GM21381 (cell line): Measurements from ENCODE around the gene CAPRIN2.

ENCODE experiments used
- ATAC-seq: cut with Tn5 transposase; IDR thresholded peaks from one replicate; pipeline ENCODE4 v1.9.1; 2021; ENCODE audit warnings: mild to moderate bottlenecking, moderate library complexity; ENCODE audit not compliant: unreplicated experiment

The CAPRIN2 gene

DNA sequence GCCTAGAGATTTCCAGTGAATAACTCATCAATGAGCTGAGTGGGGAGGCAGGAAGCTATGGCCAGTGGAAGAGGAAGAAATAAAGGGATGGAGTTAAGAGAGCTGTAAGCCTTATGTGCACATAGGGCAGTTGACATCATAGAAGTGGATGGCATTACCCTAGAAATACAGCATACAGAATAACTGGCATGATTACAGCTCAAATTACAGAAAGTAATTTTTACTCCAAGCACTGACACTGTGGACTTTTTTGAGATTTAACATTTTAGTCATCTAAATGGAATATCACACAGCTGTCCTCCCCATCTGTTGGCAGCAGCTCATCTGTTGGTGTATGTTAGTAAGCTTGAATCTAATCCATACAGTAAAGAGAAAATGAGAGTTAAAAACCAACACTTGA is 53.7 kb downstream of the CAPRIN2 start:
- no peak for ATAC-seq

DNA sequence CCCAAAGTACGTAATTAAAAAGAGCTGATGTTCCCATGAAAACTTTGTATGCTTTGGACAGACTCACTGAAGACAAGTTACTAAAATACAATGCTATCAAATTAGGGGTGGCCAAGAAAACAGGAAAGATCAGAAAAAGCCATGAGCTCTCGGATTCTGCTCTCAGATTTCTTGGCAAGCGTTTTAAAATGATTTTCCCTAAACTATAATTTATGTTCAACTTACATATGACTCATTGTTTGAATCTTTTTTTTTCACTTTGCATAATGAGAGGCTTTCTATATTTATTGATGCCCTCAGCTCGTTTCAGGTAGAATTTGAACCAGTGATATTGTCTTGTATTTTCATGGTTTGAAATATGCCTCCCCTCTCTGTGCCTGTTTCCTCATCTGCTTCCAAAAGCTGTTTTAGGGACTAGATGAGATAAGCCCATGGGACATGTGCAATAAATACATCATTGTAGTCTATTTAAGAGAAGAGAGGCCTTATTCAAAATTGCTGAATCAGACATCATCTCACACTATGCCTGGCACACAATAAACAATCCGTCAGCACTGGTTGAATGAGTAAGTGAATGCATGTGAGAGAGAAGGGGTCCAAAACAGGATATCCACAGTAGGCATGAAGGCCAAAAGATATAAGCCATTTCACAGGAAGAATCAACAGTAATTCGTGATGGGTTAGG is 54.4 kb downstream of the CAPRIN2 start:
- ATAC-seq, result no peak

DNA sequence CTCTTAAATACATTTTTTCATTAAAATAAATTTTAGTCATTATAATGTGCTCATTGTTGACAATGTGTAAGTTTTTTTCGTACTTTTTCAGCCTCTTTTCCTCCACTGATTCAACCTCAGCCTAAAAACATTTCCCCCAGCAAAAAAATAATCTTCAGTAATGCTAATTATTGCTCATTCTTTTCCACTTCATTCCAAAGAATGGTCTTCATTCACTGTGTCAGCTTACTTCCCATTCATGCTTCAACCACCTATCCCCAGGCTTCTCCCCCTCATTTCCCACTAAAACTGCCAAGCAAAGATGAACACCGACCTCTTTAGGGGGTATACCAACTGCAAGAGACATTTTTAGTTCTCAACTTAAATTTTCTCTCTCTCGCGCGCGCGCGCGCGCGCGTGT is 56.4 kb downstream of the CAPRIN2 start:
- ATAC-seq, result no peak

DNA sequence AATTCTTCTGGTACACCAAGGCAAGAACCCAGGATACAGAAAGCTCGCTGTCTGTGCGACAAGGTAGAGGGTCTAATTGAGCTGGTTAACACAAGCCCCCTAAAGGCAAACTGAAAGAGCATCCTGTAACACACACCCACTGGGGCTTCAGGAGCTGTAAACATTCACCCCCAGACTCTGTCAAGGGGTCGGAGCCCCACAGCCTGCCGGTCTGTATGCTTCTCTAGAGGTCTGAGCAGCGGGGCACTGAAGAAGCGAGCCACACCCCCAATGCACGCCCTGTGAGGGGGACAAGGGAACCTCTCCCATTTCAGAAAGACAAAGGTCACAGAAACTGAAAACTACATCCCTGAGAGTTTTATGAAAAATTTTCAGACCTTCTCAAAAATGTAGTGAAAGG is 57.8 kb downstream of the CAPRIN2 start:
- no peak for ATAC-seq

DNA sequence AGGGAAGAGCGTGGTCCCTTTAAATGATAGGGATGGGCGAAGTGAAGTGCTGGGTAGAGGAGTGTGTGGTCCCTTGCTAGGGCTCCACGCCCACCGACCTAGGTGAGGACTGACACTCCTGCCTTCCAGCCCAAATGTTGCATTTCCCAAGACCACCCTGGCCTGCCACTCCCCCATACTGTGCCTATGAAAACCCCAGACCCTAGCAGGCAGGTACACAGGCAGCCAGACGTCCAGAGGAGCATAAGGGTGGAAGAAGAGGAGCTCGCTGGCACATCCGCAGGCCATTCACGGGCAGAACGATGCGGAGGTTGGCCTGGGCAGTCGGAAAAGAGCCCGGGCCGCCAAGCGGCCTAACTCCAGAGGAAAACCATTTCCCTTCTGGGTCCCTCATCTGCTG is 58.3 kb downstream of the CAPRIN2 start:
- no peak for ATAC-seq

DNA sequence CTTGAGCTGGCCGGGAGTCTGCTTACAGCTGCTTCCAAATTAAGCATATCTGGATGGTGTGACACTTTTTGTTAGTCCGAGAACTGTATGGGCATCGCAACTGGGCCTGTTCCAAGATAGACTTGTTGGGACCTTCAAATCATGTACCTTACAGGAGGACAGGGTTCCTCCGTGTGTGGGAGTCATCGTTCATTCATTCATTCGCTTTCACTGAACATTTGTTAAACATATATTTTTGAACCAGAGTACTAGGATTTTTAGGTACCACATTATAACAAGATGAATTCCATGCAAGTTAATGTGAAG is 58.7 kb downstream of the CAPRIN2 start:
- ATAC-seq, result peak; percentile 21

DNA sequence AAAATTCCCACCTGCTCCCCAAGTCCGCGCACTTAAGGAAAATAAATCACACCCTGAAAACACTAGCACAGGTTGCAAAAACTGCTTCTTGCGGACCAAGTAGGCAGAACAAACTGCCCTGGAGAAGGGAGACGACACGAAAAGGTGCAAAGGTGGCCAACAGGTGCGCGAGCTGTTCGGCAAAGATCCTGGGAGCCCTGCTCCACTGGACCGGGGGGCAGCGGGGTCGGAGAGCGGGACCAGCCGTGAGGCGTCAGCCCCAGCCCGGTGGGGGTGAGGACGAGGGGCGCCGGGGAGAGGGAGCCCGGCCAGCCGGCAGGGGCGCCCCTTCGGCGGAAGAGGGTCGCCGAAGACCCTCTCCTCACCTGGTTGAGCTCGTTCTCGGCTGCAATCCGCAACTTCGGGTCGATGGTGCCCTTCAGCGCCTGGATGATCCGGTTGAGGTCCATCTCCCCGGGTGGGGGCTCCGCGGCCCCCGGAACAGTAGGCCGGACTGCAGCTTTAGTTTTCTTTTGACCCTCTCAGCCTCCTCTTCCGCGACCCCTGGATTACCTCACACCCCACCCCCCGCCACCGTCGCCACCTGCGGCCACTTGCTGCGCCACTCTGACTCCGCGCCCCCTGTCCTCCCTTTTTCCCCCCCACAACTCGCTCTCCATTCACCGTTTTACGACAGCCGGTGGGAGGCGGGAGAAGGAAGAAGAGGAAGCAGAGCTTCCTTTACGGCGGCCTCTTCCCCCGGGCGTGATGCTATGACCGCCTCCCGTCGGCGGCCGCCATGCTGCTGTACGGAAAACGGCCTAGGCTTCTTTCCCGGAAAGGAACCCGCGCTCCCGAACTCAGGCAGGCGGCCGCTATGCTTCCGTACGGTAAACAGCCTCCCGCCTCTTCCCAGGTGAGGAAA is 59.3 kb downstream of the CAPRIN2 start, which contains the start of gene IPO8:
IPO8 (minus strand) TSS at position 671 of the 904 bp plus-strand sequence; CDS start at position 449, 222 bp downstream.
- ATAC-seq, result peak; percentile 88

DNA sequence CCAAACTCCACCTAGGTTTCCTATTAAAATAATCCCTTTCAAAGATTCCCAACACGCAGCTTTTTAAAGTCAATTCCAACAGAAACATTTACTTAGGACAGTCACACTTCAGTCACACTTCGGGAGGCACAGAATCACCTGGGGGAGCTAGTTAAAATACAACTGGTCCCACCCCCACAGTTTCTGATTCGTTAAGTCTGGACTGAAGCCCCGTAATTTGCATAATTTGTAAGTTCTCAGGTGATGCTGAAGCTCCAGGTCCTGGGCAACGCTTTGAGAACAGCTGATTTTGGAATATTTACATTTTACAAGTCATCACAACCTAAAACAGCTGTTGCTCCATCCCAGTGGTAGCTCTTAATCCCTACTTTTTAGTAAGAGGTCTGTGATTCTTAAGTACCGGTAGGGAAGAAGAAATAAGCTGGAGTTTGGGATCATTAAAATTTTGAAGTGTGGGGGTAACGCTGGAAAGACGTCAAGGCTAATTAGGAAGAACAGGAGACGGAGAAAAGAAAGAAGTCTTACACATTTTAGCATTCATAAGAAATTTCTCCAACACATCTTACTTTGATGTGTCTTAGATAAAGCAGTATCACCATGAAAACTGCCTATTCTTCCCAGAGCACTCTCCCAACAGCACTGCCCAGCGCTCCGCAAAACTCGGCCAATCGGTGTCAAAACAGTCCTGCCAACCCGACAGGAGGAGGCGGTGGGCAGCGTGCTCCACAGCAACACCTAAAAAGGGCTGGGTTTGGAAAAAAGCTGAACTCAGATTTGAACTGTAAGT is 60.1 kb downstream of the CAPRIN2 start:
- ATAC-seq, result peak; percentile 30

DNA sequence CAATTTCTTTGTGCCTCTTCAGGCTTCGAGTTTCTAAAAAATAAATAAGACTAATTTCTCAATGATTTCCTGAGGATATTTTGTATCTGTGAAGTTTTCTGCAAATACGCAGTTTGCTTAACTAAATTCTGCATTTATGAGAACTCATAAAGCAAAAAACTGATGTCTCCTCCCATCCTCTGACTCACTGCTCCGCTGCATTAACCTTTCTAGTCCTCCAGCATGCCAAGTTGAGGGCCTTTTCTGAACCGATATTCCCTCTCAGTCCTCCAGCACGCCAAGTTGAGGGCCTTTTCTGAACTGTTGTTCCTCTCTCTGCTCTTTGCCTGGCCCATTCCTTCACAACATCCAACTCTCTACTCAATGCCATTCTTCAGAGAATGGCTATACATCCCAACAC is 62.3 kb downstream of the CAPRIN2 start:
- no peak for ATAC-seq

DNA sequence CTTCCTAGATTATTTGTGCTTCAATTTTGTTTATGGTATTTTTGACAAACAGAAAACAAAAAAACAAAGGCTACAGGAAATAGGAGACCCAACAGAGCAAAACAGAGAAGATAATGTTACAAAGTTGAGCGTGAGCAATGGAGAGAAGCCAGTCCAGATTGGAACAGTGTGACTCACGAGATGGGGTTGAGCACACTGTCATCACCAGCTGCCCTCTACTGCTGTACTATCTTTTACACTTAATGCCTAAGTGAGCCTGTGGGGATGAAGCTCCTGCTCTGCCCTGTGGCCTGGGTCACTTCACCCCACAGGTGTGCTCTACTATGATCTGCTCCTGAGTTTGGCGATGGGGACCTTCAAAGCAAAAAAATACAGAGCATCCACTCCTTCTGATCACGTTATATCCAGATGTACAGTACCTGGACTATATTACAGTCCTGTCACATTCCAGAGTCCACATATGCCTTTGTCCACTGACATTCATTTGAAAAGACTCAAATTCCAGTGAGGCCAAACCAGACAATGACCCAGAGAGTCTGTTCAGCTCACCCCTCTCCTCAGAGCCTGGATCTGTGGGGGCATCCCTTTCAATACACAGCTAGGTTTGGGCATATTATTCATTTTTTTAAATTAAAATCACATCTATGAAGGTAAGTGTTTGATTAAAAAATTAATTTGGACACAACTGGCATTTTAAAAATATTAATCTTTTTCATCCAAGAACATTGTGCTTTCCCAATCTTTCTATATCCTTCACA is 63.5 kb downstream of the CAPRIN2 start:
- ATAC-seq, result no peak

DNA sequence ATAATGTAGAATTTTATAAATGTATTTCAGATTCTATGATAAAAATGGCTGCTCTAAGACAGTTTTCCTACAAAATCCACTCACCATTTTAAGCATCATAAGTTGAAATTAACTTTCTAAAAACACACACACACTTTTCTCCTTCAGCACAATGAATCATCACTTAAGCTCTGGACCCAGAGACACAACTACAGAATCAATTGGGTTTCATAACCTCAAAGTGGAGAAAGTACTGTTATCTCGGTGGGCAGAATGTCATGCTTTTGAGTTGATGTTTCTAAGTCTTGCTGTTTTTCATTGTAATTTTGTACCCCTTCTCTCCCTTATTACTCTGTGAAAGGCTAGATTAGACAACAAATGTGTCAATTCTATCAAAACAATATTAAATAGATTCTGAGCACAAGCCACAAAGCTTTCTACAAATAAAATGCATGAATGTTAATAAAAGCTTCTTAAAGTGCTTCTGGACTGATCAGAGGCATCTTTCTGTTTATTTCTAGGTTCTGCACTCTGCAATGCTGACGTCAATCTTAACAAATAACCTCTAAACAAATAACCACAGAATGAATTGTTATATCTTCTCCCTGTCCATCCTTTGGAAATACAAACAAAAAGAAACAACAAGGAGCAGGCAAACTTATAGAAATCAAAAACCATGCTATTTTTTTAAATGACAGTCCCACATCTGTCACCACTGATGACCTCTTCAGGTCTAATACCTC is 67.3 kb downstream of the CAPRIN2 start:
- ATAC-seq, result no peak

DNA sequence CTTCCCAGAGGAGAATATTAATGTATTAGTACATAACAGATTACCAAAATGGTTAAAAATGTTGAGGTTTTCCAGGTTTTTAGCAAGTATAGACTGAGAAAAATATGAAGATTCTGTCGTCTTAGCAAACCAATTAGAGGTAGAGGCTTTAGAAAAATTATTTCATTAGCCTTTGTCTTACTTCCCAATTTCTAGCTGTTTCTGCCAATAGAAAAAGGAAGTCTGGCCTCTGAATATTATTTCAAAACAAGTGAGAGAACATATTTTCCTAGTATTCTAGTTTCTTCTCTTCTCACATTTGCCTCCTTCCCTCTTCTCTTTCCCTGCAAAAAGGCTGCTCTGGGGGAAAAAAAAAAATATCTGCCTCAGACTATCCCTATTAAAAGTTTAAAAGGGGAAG is 75.5 kb downstream of the CAPRIN2 start:
- ATAC-seq, result no peak

DNA sequence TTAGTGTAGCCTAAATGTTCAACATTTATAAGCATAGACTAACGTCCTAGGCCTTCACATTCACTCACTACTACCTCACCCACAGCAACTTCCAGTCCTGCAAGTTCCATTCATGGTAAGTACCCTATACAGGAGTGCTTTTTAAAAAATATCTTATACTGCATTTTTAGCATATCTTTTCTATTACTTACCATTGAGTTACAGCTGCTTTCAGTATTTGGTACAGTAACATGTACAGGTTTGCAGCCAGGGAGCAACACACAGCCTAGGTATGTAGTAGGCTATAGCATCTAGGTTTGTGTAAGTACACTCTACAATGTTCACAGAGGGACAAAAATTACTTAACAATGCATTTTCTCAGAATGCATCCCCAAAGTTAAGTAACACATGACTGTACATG is 76.5 kb downstream of the CAPRIN2 start:
- ATAC-seq, result no peak

DNA sequence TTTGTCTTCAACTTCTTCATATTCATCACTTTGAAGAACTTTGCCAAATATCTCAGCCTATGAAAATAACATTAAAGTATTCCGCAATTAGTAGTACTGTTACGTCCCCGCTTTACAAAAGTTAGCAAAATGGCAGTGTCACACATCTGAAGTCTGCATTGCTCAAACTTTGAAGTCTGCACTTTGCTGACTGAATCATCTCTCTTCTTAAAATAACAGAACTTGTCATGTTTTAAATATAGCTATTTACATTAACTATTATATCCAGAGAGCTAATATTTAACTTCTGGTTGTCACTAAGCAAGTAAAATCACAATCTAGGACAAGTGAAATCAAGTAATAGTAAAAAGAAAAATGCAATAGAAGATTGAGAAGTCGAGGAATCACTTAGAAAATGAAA is 93.5 kb downstream of the CAPRIN2 start:
- ATAC-seq, result no peak
